GM12891 (cell line): ENCODE data around the gene DBNDD2.

Source experiments
- POLR2A ChIP-seq: IDR thresholded peaks from 2 replicates; pipeline ENCODE4 v1.6.1; 2011; ENCODE audit warnings: low read depth, low read length, control low read depth
- POLR2AphosphoS5 ChIP-seq: IDR thresholded peaks from 2 replicates; pipeline ENCODE4 v1.6.1; 2011; ENCODE audit warnings: low read depth, low read length, control low read depth
- POU2F2 ChIP-seq: IDR thresholded peaks from 2 replicates; pipeline ENCODE4 v1.6.1; 2011; ENCODE audit warnings: low read depth, mild to moderate bottlenecking, control low read depth, low read length, moderate library complexity
- SPI1 ChIP-seq: IDR thresholded peaks from 2 replicates; pipeline ENCODE4 v1.6.1; 2011; ENCODE audit warnings: low read depth, low read length, control low read depth
- TAF1 ChIP-seq: IDR thresholded peaks from 2 replicates; pipeline ENCODE4 v1.6.1; 2011; ENCODE audit warnings: low read depth, low read length, control low read depth

- TF ChIP-seq POLR2A (no peak), POLR2AphosphoS5 (no peak), TAF1 (no peak), SPI1 (peak; percentile 74), POU2F2 (no peak)
Observed at GRCh38 chr20:45432294-45432693, 24.2 kb downstream of the DBNDD2 start.
